Spleen (tissue), 11 donors: ENCODE data around the gene IQSEC3. TPM values are rescaled to one million over a fixed set of nuclear protein-coding genes. Genes with fewer than 3 reads are reported as not detected.
A peak's percentile ranks its signal among the peaks of the same experiment; 100 is the strongest.
"Not testable (repeated sequence)": the region's sequence is repeated elsewhere in the genome, so short reads cannot be mapped to it uniquely, and the experiment has no call there.

Experiments
- DNase-seq: peaks from one replicate; pipeline ENCODE4 v3.0.0-alpha.2; 2020
- H3K27ac ChIP-seq, 8 donors: fragments of 200-600 bp; sonication (generic) in 7 of 8; 1 replicate in 4 of 8; 2 replicates in 4 of 8; pipeline versions ENCODE4 v1.5.0 to v1.8.0; 2016 to 2021; ENCODE audit warnings: inconsistent platforms in 4 of 8, mild to moderate bottlenecking in 4 of 8, moderate library complexity in 1 of 8
- H3K27me3 ChIP-seq, 7 donors: fragments of 200-600 bp; sonication (generic) in 6 of 7; replicated peaks in 1 of 7; 1 replicate in 4 of 7; 2 replicates in 3 of 7; pipeline versions ENCODE4 v1.5.0 to v1.8.0; 2016 to 2021; ENCODE audit warnings: inconsistent platforms in 3 of 7, mild to moderate bottlenecking in 1 of 7
- H3K36me3 ChIP-seq, 6 donors: fragments of 200-600 bp; sonication (generic) in 5 of 6; 1 replicate in 4 of 6; 2 replicates in 2 of 6; pipeline versions ENCODE4 v1.5.0 to v1.8.0; 2016 to 2021; ENCODE audit warnings: inconsistent platforms in 2 of 6
- H3K4me1 ChIP-seq, 6 donors: fragments of 200-600 bp; sonication (generic) in 5 of 6; 1 replicate in 3 of 6; 2 replicates in 3 of 6; pipeline versions ENCODE4 v1.5.0 to v1.8.0; 2016 to 2021; ENCODE audit warnings: inconsistent platforms in 3 of 6
- H3K4me3 ChIP-seq, 8 donors: fragments of 200-600 bp; sonication (generic) in 7 of 8; 1 replicate in 4 of 8; 2 replicates in 4 of 8; pipeline versions ENCODE4 v1.5.0 to v1.8.0; 2016 to 2021; ENCODE audit warnings: inconsistent platforms in 4 of 8, mild to moderate bottlenecking in 4 of 8, moderate library complexity in 2 of 8
- H3K9me3 ChIP-seq, 8 donors: fragments of 200-600 bp; sonication (generic) in 7 of 8; 1 replicate in 4 of 8; 2 replicates in 4 of 8; pipeline versions ENCODE4 v1.5.0 to v1.8.0; 2016 to 2021; ENCODE audit warnings: inconsistent platforms in 4 of 8
- WGBS, 5 donors: extraction: QIAGEN DNeasy Blood & Tissue Kit in 3 of 5; methylation state at CpG; one replicate each; pipeline versions ENCODE4 v1.1.5 to v1.1.7; 2013 to 2018; 5-methylcytosine and 5-hydroxymethylcytosine counted together
- intact Hi-C: fragments of 100-400 bp; cut with DNase I; formaldehyde crosslinking; loops from one replicate; pipeline ENCODE4 v1.15.0; 2023; ENCODE audit warnings: low total_unique reads
- polyA plus RNA-seq, 3 donors: library from polyadenylated mRNA; stranded (reverse); fragments of 200-250 nt; gene quantifications; one replicate each; pipeline ENCODE4 v1.2.1, GENCODE V29; 2013
- total RNA-seq, 7 donors: library from RNA; depleted of rRNA in 3 of 7; stranded (reverse); fragments of >200 nt in 3 of 7; fragmentation: NEBNext Ultra II Directional in 4 of 7; extraction: Animal tissue kit (Norgen Biotek cat#: 25700) in 4 of 7; gene quantifications; one replicate each; pipeline versions ENCODE4 v1.1.0 to v1.2.1, GENCODE V29; 2016 to 2021
- donor health status: healthy with polysubstance abuse.
- donor health status: DM: no; HTN: no; CAD: no; lungs with moderate emphysema.
- donor health status: DM: no; HTN: no; CAD: no.
- donor health status: Bipolar disorder and iron deficiency.
- donor health status: healthy.
- donor health status: DM: no; HTN: no; CAD: no.
- donor health status: DM: yes; HTN: yes; CAD: no.

The IQSEC3 gene
- total and polyA plus RNA-seq, 10 donors: 0.20 to 1.6 (median 0.52) TPM; not detected in 1

DNA sequence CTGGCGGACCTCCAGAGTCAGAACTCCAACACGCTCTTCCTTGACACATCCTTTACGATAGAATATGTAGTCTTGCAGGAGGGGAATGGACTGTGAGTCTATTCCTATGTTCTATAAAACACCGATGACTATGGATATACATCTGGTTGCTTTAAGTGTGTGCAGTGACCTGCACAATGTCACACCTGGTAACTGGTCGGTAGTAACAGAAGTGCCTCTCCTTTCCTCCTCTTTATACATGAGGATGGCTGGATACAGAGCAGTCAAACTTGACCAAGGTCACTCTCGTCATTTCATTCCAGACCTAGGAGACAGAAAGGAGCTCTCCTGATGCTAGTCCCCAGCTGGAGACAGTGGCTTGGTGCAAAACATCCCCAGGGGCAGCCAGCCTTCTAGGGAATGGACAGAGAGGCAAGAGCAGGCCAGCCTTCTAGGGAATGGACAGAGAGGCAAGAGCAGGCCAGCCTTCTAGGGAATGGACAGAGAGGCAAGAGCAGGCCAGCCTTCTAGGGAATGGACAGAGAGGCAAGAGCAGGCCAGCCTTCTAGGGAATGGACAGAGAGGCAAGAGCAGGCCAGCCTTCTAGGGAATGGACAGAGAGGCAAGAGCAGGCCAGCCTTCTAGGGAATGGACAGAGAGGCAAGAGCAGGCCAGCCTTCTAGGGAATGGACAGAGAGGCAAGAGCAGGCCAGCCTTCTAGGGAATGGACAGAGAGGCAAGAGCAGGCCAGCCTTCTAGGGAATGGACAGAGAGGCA is 21.2 kb upstream of the IQSEC3 start:
- H3K4me3 ChIP-seq, DNase-seq, H3K9me3 ChIP-seq, H3K4me1 ChIP-seq, intact Hi-C loops, H3K27ac ChIP-seq, H3K36me3 ChIP-seq: not testable (repeated sequence)
- peaks cover 0 to 18% (median 0%) of the 10 kb centered on the region in 7 donors for H3K27me3 ChIP-seq
- 81 to 91% (median 85%) methylated on average over 5 to 6 of the region's 6 CpGs for WGBS, 5 donors

DNA sequence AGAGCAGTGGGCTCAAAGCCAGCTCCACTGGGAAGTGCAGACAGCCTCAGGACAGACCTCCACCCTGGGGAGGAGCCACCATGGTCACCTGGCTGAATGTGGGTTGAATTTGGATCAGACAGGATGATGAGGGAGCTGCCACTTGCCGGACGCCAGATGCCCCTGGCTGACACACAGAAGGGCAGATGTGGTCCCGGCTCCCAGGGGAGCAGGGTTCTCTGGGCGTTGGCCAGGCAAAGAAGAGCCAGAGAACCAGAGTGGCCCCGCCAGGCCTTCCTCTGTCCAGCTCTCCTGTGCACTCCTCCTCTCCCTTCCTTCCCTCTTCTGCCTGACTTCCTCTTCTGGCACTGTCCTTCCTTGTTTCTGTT is 20.6 kb upstream of the IQSEC3 start:
- H3K27ac ChIP-seq, intact Hi-C loops, H3K36me3 ChIP-seq, H3K4me3 ChIP-seq, H3K4me1 ChIP-seq, H3K9me3 ChIP-seq, DNase-seq: not testable (repeated sequence)
- 52 to 83% (median 62%) methylated on average over 3 to 5 of the region's 5 CpGs for WGBS, 5 donors
- H3K27me3 ChIP-seq: peaks cover 0 to 18% (median 0%) of the 10 kb centered on the region in 7 donors

DNA sequence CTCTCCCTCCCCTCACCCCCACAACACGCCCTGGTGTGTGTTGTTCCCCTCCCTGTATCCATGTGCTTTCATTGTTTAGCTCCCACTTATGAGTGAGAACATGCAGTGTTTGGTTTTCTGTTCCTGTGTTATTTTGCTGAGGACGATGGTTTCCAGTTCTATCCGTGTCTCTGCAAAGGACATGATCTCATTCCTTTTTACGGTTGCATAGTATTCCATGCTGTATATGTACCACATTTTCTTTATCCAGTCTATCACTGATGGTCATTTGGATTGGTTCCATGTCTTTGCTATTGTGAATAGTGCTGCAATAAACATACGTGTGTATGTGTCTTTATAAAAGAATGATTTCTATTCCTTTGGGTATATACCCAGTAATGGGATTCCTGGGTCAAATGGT is 20.0 kb upstream of the IQSEC3 start:
- intact Hi-C loops, H3K36me3 ChIP-seq, DNase-seq, H3K9me3 ChIP-seq, H3K27ac ChIP-seq, H3K4me3 ChIP-seq, H3K4me1 ChIP-seq: not testable (repeated sequence)
- peaks cover 0 to 18% (median 0%) of the 10 kb centered on the region in 7 donors for H3K27me3 ChIP-seq
- WGBS, 5 donors: 65 to 70% (median 69%) methylated on average over 5 of the region's 5 CpGs

DNA sequence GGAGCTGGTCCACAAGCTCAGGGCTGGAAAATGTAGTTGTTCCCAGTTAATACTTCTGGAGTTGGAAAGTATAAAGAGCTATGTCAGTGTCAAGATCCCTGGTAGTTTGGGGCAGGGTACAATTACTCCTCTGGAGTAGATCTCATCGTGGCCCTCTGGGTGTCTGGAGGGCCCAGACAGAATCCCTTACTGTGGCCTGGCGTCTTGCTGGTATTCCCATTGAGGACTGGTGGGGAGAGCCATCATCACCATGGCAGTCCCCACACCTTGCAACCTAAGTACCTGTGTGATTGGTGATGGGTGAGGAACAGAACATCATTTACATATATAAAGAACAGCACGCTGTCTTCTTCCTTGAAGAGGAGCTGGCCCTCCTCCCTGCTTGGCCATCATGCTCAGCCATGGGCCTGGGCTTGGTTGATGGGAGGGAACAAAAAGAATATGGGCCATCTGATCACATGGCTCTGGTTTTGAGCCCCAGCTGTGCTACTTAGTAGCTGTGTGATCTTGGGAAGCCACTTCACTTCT is 18.8 kb upstream of the IQSEC3 start:
- intact Hi-C loops, H3K4me1 ChIP-seq: not testable (repeated sequence)
- 60 to 78% (median 69%) methylated on average over 3 of the region's 3 CpGs for WGBS, 5 donors

DNA sequence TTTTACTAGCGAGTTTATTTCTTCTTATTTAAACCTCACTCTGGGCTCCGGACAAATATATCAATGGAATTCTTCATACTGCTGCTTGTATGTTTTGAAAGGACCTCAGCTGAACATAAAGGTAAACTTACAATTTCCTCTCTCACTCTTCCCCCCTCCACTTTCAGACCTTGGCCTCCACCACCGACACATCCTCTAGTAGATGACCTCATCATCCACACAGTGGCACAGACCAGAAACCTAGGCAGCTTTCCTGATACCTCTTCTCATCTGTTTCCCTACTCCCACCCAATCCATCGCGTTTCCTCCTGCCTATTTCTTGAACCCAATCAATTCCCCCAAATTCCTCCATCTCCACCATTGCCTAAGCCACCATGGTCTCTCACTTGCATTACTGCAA is 17.4 kb upstream of the IQSEC3 start:
- H3K27me3 ChIP-seq: peaks cover 0 to 37% (median 14%) of the 10 kb centered on the region in 7 donors
- DNase-seq, H3K4me1 ChIP-seq, intact Hi-C loops, H3K4me3 ChIP-seq, H3K9me3 ChIP-seq, H3K36me3 ChIP-seq, H3K27ac ChIP-seq: not testable (repeated sequence)
- WGBS, 5 donors: 69 to 77% (median 75%) methylated on average over 5 of the region's 5 CpGs

More for the DNA sequence above, 18.8 kb upstream of the IQSEC3 start:
- not testable (repeated sequence) for H3K4me3 ChIP-seq, H3K36me3 ChIP-seq, H3K9me3 ChIP-seq, H3K27ac ChIP-seq, DNase-seq
- H3K27me3 ChIP-seq: peaks cover 0 to 29% (median 3%) of the 10 kb centered on the region in 7 donors

DNA sequence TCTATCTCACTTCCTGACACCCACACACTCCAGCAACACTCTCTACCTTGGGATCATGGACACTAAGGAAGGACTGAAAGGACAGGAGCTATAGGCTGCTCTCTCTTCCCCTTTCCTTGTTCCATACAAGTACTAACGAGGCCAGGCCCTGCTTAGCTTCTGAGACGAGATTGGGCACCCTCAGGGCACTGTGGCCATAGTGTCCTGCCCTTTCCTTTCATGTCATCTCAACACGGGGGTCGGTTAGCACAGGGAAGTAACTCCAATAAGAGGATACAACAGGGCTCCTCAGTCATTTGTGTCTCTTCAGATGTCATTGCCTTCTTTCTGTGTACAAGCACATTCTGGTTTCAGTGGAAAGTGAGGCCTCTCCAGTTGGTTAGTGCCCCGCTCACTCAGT is 15.5 kb upstream of the IQSEC3 start:
- H3K4me3 ChIP-seq, H3K9me3 ChIP-seq, intact Hi-C loops, H3K27ac ChIP-seq, H3K4me1 ChIP-seq, DNase-seq, H3K36me3 ChIP-seq: not testable (repeated sequence)
- WGBS, 5 donors: 68 to 80% (median 71%) methylated on average over 5 of the region's 5 CpGs
- peaks cover 3 to 53% (median 31%) of the 10 kb centered on the region in 7 donors for H3K27me3 ChIP-seq

DNA sequence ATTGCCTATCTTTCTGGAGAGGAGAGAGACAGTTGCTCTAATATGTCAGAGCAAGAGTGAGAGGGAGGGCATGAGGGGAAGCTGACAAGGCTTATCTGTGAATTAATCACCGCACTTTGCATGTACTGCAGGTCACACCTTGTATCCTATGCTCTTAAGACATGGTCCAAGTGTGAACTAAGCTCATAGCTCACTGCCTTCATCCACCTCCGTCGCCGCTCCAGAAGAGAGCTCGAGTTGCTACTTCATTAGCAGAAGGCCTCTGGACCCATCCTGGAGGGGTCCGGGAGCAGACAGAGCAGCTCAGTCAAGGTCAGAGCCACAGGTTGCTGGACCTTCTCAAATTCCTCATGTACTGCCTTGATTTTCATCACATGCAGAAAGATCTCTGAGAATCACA is 14.6 kb upstream of the IQSEC3 start:
- WGBS, 5 donors: 72 to 79% (median 75%) methylated on average over 6 of the region's 6 CpGs
- H3K27me3 ChIP-seq: peaks cover 3 to 61% (median 39%) of the 10 kb centered on the region in 7 donors

DNA sequence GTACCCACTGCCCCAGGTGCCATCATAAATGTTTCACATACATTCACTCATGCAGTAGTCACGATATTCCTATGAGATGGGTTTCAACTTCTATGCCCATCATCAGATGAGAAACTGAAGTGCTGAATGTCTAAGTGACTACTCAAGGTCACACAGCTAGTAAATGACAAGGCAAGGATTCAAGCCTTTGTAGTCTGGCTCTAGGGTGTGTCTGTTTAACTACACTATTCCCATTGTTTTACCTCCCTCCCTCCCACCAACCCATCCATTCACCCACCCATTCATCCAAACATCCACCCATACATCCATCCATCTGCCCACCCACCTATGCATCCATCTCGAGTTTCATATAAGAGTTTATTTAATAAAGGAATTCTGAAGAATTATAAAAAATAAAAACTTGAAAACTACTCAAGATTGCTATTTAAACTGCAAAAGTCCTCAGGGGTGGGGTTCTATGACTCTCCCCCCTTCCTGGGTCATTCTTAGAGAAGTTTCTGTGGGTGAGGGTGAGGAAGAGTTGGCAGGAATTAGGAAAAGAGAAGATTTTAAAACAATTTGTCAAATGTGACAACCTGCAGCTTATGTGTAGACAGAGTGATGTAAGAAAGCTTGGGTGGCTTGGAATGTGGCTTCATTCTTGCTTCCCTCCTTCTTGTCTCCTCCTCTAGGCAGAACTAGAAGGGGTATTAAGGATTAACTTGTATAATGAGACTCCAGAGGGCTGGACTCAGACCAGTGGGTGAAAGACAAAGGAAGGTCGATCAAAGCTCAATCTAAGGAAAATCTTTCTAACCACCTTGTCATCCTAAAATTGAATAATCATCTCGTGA is 13.4 kb upstream of the IQSEC3 start:
- H3K9me3 ChIP-seq, H3K4me3 ChIP-seq, intact Hi-C loops, H3K36me3 ChIP-seq, DNase-seq, H3K4me1 ChIP-seq, H3K27ac ChIP-seq: not testable (repeated sequence)
- peaks cover 3 to 67% (median 48%) of the 10 kb centered on the region in 7 donors for H3K27me3 ChIP-seq
- WGBS, 5 donors: 58 to 68% (median 66%) methylated on average over 4 of the region's 4 CpGs

More for the DNA sequence above, 14.6 kb upstream of the IQSEC3 start:
- H3K4me1 ChIP-seq, intact Hi-C loops, H3K4me3 ChIP-seq, H3K27ac ChIP-seq, H3K9me3 ChIP-seq, H3K36me3 ChIP-seq: not testable (repeated sequence)
- peak; percentile 72 for DNase-seq
